Upper lobe of right lung (tissue), 1 donor: ENCODE measurements around the gene RAB11FIP4. TPM values are rescaled to one million over a fixed set of nuclear protein-coding genes. Genes with fewer than 3 reads are reported as not detected.

Experiments used
- ATAC-seq: fragments of 200-7000 bp; cut with Tn5 transposase; one replicate; pipeline ENCODE4 v1.9.1; 2020; ENCODE audit warnings: mild to moderate bottlenecking, moderate library complexity
- DNase-seq: peaks from one replicate; pipeline ENCODE4 v3.0.0-alpha.2; 2020
- H3K27ac ChIP-seq: fragments of 200-600 bp; one replicate; pipeline ENCODE4 v1.8.0; 2022
- H3K27me3 ChIP-seq: fragments of 200-600 bp; one replicate; pipeline ENCODE4 v1.8.0; 2022; ENCODE audit warnings: mild to moderate bottlenecking
- H3K36me3 ChIP-seq: fragments of 200-600 bp; one replicate; pipeline ENCODE4 v1.8.0; 2022
- H3K4me1 ChIP-seq: fragments of 200-600 bp; one replicate; pipeline ENCODE4 v1.8.0; 2022
- H3K4me3 ChIP-seq: fragments of 200-600 bp; one replicate; pipeline ENCODE4 v1.8.0; 2022; ENCODE audit warnings: mild to moderate bottlenecking
- H3K9me3 ChIP-seq: fragments of 200-600 bp; one replicate; pipeline ENCODE4 v1.8.0; 2022
- intact Hi-C: fragments of 100-400 bp; cut with DNase I; formaldehyde crosslinking; loops from one replicate; pipeline ENCODE4 v1.11.0; 2022
- total RNA-seq: library from RNA; stranded (reverse); fragmentation: NEBNext Ultra II Directional; extraction: Animal tissue kit (Norgen Biotek cat#: 25700); gene quantifications from one replicate; pipeline ENCODE4 v1.2.1, GENCODE V29; 2021
- TF ChIP-seq, protein P1 (sequence below): fragments of 200-600 bp; IDR thresholded peaks from one replicate; pipeline ENCODE4 v1.8.0; 2022; ENCODE audit warnings: antibody characterized with exemption
- donor health status: DM: no; HTN: yes; CAD: no; lungs with severe emphysema.

The RAB11FIP4 gene
- total RNA-seq, 1 donor from 2014 or later = 13.5 TPM

DNA sequence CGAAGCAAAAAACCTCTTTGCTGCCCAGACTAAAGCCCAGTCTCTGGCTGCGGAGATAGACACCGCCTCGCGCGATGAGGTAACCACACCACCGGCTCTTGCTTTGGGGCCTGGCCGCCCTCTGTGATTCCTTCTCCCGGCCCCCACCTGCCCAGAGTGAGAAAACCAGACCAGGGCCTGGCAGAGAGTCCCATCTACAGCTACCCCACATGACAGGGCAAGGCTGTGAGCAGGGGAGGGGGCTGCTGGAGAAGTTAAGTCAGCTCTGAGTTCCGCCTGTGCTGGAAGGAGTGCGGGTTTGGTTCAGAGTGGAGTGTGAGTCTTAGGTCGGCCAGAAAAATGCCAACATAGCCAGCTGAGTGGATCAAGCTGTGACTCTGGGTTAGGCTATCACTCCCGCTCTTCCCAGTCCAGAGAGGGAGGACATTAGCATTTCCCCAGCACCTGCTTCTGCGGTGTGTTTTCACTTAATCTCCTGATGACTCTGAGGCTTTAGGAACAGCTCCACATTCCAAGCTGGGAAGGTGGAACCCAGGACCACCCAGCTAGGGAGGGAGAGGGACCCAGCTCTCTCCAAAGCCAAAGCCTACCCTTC, 139.0 kb downstream of the RAB11FIP4 start:
- intact Hi-C loops = no loop called here

DNA sequence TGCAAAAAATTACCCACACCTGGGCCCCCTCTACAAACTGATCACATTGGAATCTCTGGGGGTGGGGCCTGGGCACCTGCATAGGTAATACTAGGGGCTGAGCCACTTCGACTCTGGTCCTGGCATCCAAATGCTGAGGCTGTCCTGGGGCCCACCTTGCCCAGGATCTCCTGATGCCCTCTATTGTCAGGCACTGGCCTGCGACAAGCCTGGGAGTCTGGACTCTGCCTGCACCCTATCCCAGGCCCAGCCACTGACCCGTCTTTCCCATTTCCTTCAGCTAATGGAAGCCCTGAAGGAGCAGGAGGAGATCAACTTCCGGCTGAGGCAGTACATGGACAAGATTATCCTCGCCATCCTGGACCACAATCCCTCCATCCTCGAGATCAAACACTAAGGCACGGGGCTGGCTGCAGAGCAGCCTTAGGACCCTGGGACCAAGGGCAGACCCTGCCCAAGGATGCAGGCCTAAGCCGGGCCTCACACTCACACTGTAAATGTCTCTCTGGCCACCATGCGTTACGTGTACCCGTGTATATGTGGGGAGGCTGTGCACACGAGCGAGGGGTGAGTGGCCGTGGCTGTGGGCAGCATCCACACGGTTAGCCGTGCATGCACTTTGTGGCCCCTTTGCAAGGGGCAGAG, 140.0 kb downstream of the RAB11FIP4 start:
- Histone ChIP-seq H3K4me3 (no peak overlapping the region), H3K9me3 (no peaks in the 10 kb centered on the region), H3K27ac (no peak overlapping the region), H3K27me3 (no peaks in the 10 kb centered on the region), H3K4me1 (no peaks in the 10 kb centered on the region), H3K36me3 (peaks cover 11% of the 10 kb centered on the region)
- no peak for DNase-seq
- TF ChIP-seq, protein P1, sequence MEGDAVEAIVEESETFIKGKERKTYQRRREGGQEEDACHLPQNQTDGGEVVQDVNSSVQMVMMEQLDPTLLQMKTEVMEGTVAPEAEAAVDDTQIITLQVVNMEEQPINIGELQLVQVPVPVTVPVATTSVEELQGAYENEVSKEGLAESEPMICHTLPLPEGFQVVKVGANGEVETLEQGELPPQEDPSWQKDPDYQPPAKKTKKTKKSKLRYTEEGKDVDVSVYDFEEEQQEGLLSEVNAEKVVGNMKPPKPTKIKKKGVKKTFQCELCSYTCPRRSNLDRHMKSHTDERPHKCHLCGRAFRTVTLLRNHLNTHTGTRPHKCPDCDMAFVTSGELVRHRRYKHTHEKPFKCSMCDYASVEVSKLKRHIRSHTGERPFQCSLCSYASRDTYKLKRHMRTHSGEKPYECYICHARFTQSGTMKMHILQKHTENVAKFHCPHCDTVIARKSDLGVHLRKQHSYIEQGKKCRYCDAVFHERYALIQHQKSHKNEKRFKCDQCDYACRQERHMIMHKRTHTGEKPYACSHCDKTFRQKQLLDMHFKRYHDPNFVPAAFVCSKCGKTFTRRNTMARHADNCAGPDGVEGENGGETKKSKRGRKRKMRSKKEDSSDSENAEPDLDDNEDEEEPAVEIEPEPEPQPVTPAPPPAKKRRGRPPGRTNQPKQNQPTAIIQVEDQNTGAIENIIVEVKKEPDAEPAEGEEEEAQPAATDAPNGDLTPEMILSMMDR = no peak
- no peak for ATAC-seq
- intact Hi-C loops = no loop called here

More for the DNA sequence above, 139.0 kb downstream of the RAB11FIP4 start:
- Histone ChIP-seq H3K27me3 (no peaks in the 10 kb centered on the region), H3K4me1 (no peaks in the 10 kb centered on the region), H3K9me3 (no peaks in the 10 kb centered on the region), H3K27ac (no peak overlapping the region), H3K36me3 (peaks cover 11% of the 10 kb centered on the region), H3K4me3 (no peak overlapping the region)
- TF ChIP-seq, protein P1 = no peak
- DNase-seq = no peak
- no peak for ATAC-seq

DNA sequence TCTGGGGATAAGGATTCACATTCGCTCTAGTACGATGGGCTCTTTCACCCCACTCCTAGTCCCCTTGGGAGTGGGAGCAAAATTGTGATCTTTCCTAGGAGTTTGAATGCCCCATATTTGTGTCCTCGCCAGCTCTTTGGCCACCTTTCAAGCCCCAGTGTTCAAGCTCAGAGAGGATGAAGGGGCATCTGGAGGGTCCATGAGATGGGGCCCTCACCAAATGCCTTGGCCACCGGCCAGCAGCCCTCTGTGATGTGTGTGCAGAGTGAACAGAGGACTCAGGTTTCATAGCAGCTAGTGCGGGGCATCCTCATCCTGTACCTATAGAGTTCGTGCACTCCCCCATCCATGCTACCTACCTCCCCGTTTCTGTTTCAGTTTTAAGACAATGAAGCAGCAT, 140.6 kb downstream of the RAB11FIP4 start:
- no peaks in the 10 kb centered on the region for H3K4me1 ChIP-seq
- DNase-seq (no peak), ATAC-seq (no peak)
- intact Hi-C loops = no loop called here
- H3K4me3 ChIP-seq = no peak overlapping the region
- H3K9me3 ChIP-seq = no peaks in the 10 kb centered on the region
- TF ChIP-seq, protein P1 = no peak
- peaks cover 11% of the 10 kb centered on the region for H3K36me3 ChIP-seq
- no peak overlapping the region for H3K27ac ChIP-seq
- no peaks in the 10 kb centered on the region for H3K27me3 ChIP-seq

DNA sequence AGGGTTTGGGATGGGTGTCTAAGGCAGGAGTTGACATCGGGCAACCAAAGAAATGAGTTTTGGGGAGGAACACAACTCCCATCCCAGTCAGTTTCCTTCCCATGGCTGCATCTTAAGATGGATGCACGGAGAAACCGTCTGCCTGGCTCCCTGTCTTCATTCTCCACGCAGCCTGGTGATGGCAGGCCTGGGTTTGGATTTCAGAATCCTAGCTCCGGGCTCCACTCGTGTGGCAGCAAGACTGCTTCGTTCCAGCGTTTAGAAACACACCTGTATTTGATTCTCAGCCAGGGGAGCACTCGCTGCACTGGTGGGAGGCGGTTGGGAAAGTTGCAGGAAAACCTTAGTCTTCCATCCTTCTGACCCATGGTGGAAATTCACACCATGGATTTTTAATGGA, 141.1 kb downstream of the RAB11FIP4 start:
- no peak overlapping the region for H3K27ac ChIP-seq
- intact Hi-C loops = no loop called here
- no peaks in the 10 kb centered on the region for H3K27me3 ChIP-seq
- ATAC-seq (no peak), DNase-seq (no peak)
- no peaks in the 10 kb centered on the region for H3K9me3 ChIP-seq
- TF ChIP-seq, protein P1 = no peak
- H3K4me1 ChIP-seq = no peaks in the 10 kb centered on the region
- peaks cover 11% of the 10 kb centered on the region for H3K36me3 ChIP-seq
- no peak overlapping the region for H3K4me3 ChIP-seq

DNA sequence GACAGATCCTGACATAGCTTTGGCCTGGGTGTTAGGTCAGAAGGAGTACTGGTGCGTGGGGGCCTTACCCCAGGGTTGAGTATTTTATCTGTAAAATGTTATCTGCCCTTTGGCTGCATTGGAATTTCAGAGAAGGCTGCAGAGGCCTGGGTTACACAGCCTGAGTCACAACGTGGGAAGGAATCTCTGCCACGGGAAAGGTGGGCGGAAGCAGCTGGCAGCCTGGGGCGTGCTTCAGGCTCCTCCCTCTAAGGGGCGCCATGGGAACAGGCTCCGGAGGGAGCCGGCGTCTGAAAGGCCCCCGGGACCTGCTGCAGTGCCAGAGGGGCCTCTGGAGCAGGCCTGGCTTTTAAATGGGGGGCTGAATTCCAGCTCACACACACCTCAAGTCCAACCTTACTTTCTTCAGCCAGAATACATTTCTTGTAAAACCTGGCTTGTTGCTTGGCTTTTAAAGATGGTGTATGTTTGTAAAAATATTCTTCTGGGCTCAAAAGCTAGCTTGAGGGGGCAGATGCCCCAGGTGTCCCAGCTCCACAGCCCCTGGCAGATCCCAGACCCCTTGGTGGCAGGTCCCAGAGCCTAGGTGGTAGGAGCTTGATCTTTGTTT, 142.2 kb downstream of the RAB11FIP4 start:
- ATAC-seq (peak; percentile 75), DNase-seq (no peak)
- no peak overlapping the region for H3K4me3 ChIP-seq
- H3K9me3 ChIP-seq = no peaks in the 10 kb centered on the region
- intact Hi-C loops = no loop called here
- peaks cover 5% of the 10 kb centered on the region for H3K36me3 ChIP-seq
- H3K27ac ChIP-seq = no peak overlapping the region
- H3K4me1 ChIP-seq = no peaks in the 10 kb centered on the region
- H3K27me3 ChIP-seq = no peaks in the 10 kb centered on the region
- TF ChIP-seq, protein P1 = peak; percentile 20
